GM12892 (cell line): ENCODE results near the gene POLR1D.

ENCODE experiments used
- POLR2A ChIP-seq: IDR thresholded peaks from 2 replicates; pipeline ENCODE4 v1.6.1; 2011; ENCODE audit warnings: low read depth, low read length, control low read depth
- POLR2AphosphoS5 ChIP-seq: IDR thresholded peaks from 2 replicates; pipeline ENCODE4 v1.6.1; 2011; ENCODE audit warnings: low read depth, low read length, control low read depth
- TAF1 ChIP-seq: IDR thresholded peaks from 2 replicates; pipeline ENCODE4 v1.6.1; 2011; ENCODE audit warnings: low read depth, mild to moderate bottlenecking, control low read depth, low read length, borderline replicate concordance

DNA sequence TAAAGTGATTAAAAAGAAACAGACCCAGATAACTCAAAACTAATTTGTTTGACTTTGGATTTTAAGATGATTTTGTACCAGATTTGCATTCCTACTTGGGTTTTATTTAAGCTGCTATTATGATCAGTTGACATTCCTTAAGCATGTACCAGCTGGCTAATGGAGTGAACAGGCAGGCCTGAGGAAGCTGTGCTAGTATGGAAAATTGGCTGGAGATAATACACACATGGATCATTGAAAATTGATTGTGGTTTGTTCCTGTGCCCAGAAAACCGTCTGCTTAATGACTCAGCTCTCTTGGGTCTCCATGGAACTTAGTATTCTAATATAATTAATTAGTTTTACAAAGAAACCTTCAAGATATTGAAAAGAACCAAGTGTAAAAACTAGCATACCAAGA, 22.6 kb downstream of the POLR1D start:
- TF ChIP-seq TAF1 (no peak), POLR2A (no peak), POLR2AphosphoS5 (no peak)
